ENCODE data around the gene BLOC1S3. TPM values are rescaled to one million over a fixed set of nuclear protein-coding genes. Genes with fewer than 3 reads are reported as not detected.

The BLOC1S3 gene
- polyA plus RNA-seq, 1 experiment = 7.0 TPM

DNA sequence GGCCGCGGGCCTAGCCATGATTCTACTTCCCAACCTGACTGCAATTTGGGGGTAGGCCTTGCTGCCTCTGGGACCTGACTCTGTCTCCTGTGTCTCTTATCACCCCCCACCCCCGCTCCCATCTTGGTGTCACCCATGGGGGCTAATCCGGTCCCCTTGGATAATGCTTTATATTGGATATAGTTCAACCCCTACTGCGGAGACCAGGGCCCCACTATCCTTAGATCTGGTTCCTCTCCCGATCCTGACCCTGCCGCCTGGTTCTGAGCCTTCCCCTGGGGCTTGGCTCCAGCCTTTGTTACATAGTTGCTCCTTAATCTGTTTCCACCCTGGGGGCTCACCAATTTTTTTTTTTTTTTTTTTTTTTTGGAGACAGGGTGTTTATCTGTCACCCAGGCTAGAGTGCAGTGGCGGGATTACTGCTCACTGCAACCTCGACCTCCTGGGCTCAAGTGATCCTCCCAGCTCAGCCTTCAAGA is 1.3 kb downstream of the BLOC1S3 start:
- Histone ChIP-seq H3K27ac (ENCODE audit: low read depth, low read length) (no peak overlapping the region), H3K4me3 (ENCODE audit: low read depth, low read length) (peak overlapping the region; percentile 97), H3K9me3 (ENCODE audit: control insufficient read depth, insufficient read depth, low read length) (no peaks in the 10 kb centered on the region; the same call in 1 of the 2 replicates), H3K27me3 (ENCODE audit: control insufficient read depth, insufficient read depth, low read length) (no peaks in the 10 kb centered on the region)
- ChIA-PET CTCF (no interaction called here), POLR2A (interaction anchor here (0.7 kb wide), 1 partner anchor 25 kb away, joined by 11 read pairs; no protein-coding TSS in a partner anchor)
- DNase-seq (ENCODE audit: low read depth, low spot score) = no peak
- TF ChIP-seq, protein P1, sequence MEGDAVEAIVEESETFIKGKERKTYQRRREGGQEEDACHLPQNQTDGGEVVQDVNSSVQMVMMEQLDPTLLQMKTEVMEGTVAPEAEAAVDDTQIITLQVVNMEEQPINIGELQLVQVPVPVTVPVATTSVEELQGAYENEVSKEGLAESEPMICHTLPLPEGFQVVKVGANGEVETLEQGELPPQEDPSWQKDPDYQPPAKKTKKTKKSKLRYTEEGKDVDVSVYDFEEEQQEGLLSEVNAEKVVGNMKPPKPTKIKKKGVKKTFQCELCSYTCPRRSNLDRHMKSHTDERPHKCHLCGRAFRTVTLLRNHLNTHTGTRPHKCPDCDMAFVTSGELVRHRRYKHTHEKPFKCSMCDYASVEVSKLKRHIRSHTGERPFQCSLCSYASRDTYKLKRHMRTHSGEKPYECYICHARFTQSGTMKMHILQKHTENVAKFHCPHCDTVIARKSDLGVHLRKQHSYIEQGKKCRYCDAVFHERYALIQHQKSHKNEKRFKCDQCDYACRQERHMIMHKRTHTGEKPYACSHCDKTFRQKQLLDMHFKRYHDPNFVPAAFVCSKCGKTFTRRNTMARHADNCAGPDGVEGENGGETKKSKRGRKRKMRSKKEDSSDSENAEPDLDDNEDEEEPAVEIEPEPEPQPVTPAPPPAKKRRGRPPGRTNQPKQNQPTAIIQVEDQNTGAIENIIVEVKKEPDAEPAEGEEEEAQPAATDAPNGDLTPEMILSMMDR (IDR thresholded peaks at IDR 0.05; ENCODE audit: low read depth, low read length) = no peak

DNA sequence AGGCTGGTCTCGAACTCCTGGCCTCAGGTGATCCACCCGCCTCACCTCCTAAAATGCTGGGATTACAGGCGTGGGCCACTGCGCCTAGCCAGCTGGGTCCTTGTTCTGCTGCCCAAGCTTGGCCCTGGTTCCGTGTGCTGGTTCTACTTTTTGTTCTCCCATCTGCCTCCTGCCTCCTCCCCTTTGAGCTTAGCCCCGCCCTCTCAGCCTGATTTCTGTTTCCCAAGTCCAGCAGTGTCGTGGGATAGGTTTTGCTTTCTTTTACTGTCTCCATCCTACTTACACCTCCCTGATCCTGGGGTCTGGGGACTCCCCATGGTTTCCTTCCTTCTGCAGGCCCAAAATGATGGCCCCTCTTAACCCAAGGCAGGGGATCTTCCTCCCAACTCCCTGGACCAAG is 2.4 kb downstream of the BLOC1S3 start:
- CTCF ChIA-PET = no interaction called here

DNA sequence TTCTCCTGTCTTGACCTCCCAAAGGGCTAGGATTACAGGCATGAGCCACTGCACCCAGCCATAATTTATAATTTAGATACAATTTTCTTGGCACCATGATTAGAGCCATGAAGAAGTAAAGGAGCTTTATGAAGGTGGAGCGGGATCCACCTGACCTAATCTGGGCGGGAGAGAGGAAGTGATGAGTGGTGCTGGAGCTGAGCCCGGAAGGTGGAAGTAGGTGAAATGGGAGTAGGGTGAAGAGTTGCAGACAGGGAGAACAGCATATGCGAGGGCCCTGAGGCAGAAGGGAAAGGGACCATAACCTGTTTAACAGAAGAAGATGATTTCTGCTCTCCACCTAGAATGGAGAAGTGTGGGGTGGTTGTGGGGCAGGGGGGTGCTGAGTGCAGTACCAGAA is 4.2 kb downstream of the BLOC1S3 start:
- ChIA-PET CTCF (interaction anchor here (1.7 to 3.2 kb wide), 2 partner anchors 18 to 156 kb away, joined by 4 to 8 read pairs; no protein-coding TSS in a partner anchor), POLR2A (no interaction called here)
- H3K27ac ChIP-seq (ENCODE audit: low read depth, low read length) = no peak overlapping the region
- H3K27me3 ChIP-seq (ENCODE audit: control insufficient read depth, insufficient read depth, low read length) = no peaks in the 10 kb centered on the region
- no peaks in the 10 kb centered on the region; the same call in 1 of the 2 replicates for H3K9me3 ChIP-seq (ENCODE audit: control insufficient read depth, insufficient read depth, low read length)
- no peak overlapping the region for H3K4me3 ChIP-seq (ENCODE audit: low read depth, low read length)
- no peak for DNase-seq (ENCODE audit: low read depth, low spot score)
- TF ChIP-seq, protein P1 (IDR thresholded peaks at IDR 0.05; ENCODE audit: low read depth, low read length) = no peak

More for the DNA sequence above, 2.4 kb downstream of the BLOC1S3 start:
- POLR2A ChIA-PET = interaction anchor here (0.6 kb wide), 1 partner anchor 138 kb away, joined by 6 read pairs; no protein-coding TSS in a partner anchor
- DNase-seq (ENCODE audit: low read depth, low spot score) = no peak
- no peak overlapping the region for H3K4me3 ChIP-seq (ENCODE audit: low read depth, low read length)
- no peaks in the 10 kb centered on the region for H3K27me3 ChIP-seq (ENCODE audit: control insufficient read depth, insufficient read depth, low read length)
- TF ChIP-seq, protein P1 (IDR thresholded peaks at IDR 0.05; ENCODE audit: low read depth, low read length) = no peak
- no peak overlapping the region for H3K27ac ChIP-seq (ENCODE audit: low read depth, low read length)
- no peaks in the 10 kb centered on the region; the same call in 1 of the 2 replicates for H3K9me3 ChIP-seq (ENCODE audit: control insufficient read depth, insufficient read depth, low read length)

DNA sequence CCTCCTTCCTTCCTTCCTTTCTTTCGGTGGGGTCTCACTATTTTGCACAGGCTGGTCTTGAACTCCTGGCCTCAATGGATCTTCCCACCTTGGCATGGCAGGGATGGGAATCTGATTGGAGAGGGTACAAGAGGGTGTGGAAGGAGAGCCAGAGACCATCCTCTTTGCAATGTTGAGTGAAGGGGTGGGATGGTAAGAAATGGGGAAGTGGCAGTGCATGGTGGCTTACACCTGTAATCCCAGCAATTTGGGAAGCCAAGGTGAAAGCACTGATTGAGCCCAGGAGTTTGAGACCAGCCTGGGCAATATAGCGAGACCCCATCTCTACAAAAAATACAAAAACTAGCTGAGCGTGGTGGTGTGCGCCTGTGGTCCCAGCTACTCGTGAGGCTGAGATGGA is 5.5 kb downstream of the BLOC1S3 start:
- CTCF ChIA-PET = interaction anchor here (3.2 kb wide), 1 partner anchor 155 kb away, joined by 8 read pairs; no protein-coding TSS in a partner anchor
- H3K27me3 ChIP-seq (ENCODE audit: control insufficient read depth, insufficient read depth, low read length) = no peaks in the 10 kb centered on the region
- no peaks in the 10 kb centered on the region for H3K9me3 ChIP-seq (ENCODE audit: control insufficient read depth, insufficient read depth, low read length)
- no peak for DNase-seq (ENCODE audit: low read depth, low spot score)
- POLR2A ChIA-PET = interaction anchor here (0.5 kb wide), 1 partner anchor 163 kb away, joined by 6 read pairs; no protein-coding TSS in a partner anchor
- no peak overlapping the region for H3K27ac ChIP-seq (ENCODE audit: low read depth, low read length)
- no peak overlapping the region for H3K4me3 ChIP-seq (ENCODE audit: low read depth, low read length)
- TF ChIP-seq, protein P1 (IDR thresholded peaks at IDR 0.05; ENCODE audit: low read depth, low read length) = no peak

DNA sequence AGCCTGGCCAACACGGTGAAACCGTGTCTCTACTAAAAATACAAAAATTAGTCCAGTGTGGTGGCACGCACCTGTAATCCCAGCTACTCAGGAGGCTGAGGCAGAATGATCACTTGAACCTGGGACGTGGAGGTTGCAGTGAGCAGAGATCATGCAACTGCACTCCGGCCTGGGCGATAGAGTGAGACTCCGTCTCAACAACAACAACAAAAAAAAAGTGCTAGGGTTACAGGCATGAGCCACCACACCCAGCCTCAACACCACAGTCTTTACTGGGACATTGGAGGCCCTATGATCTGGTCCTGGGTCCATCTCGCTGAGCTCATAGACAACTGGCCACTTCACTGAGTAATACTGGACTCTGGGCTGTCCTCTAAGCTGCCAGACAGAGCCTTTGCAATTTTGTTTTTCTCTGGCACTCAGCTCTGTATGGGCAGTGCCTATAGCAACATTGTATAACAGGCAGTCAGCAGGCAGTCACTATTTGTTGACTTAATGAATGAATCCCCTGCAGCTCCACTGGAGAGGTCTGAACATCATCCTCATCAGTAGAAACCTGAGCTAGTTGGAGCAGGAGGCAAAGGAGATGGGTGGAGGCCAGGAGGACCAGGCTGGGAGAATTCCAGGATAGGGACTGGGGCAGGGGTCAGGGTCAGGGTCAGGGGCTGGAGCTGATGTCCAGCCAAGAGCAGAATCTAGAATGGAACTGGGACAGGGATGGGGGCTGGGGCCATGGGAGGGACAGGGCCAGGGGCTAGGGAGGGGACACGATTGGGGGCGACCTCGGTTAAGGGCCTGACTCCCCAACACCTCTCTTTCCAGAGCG is 8.1 kb downstream of the BLOC1S3 start:
- TF ChIP-seq, protein P1 (IDR thresholded peaks at IDR 0.05; ENCODE audit: low read depth, low read length) = no peak
- ChIA-PET POLR2A (no interaction called here), CTCF (interaction anchor here (0.8 kb wide), 1 partner anchor 9 kb away, joined by 3 read pairs; the partner anchor contains the start of gene TRAPPC6A)
- H3K27ac ChIP-seq (ENCODE audit: low read depth, low read length) = no peak overlapping the region
- H3K9me3 ChIP-seq (ENCODE audit: control insufficient read depth, insufficient read depth, low read length) = peaks cover 3% of the 10 kb centered on the region; the same call in 1 of the 2 replicates
- no peak overlapping the region for H3K4me3 ChIP-seq (ENCODE audit: low read depth, low read length)
- H3K27me3 ChIP-seq (ENCODE audit: control insufficient read depth, insufficient read depth, low read length) = no peaks in the 10 kb centered on the region
- no peak for DNase-seq (ENCODE audit: low read depth, low spot score)

Measured in AG04450 (cell line).